ACC112 (cell line): ENCODE measurements around the gene AHRR.

Experiments
- H2AFZ ChIP-seq: fragments of 200-600 bp; sonication (generic); one replicate; pipeline ENCODE4 v1.6.0; 2017; ENCODE audit warnings: antibody characterized with exemption, low read length; ENCODE audit not compliant: unreplicated experiment
- H3K27ac ChIP-seq: fragments of 200-600 bp; sonication (generic); 2 replicates; pipeline ENCODE4 v1.5.1; 2014; ENCODE audit warnings: low read depth, mild to moderate bottlenecking, antibody characterized with exemption, low read length, moderate library complexity
- H3K27me3 ChIP-seq: fragments of 200-600 bp; sonication (generic); 2 replicates; pipeline ENCODE4 v1.6.1; 2014; ENCODE audit warnings: mild to moderate bottlenecking, antibody characterized with exemption, low read length, moderate library complexity, mixed read lengths; ENCODE audit not compliant: insufficient read depth
- H3K36me3 ChIP-seq: fragments of 200-600 bp; sonication (generic); 2 replicates; pipeline ENCODE4 v1.6.1; 2016; ENCODE audit warnings: mild to moderate bottlenecking, antibody characterized with exemption, low read length, moderate library complexity, mixed read lengths; ENCODE audit not compliant: insufficient read depth
- H3K4me1 ChIP-seq: fragments of 200-600 bp; sonication (generic); one replicate; pipeline ENCODE4 v1.6.1; 2016; ENCODE audit warnings: low read length, mixed read lengths; ENCODE audit not compliant: insufficient read depth, unreplicated experiment, control insufficient read depth
- H3K4me3 ChIP-seq: fragments of 200-600 bp; sonication (generic); 2 replicates; pipeline ENCODE4 v1.5.1; 2014; ENCODE audit warnings: mild to moderate bottlenecking, low read depth, low read length
- H3K79me2 ChIP-seq: fragments of 200-600 bp; sonication (generic); one replicate; pipeline ENCODE4 v1.6.0; 2016; ENCODE audit warnings: low read length; ENCODE audit not compliant: control insufficient read depth, unreplicated experiment, insufficient read depth

Gene AHRR

GRCh38 chr5:476102-476813, 154.7 kb downstream of the AHRR start:
- Histone ChIP-seq H3K79me2 (peaks cover 15% of the 10 kb centered on the region), H3K4me3 (no peak overlapping the region), H3K27me3 (peaks cover 11% of the 10 kb centered on the region; the same call in 1 of the 2 replicates), H2AFZ (no peak overlapping the region), H3K4me1 (peaks cover 8% of the 10 kb centered on the region), H3K36me3 (no peaks in the 10 kb centered on the region), H3K27ac (no peak overlapping the region)

- Histone ChIP-seq H3K4me1 (peaks cover 2% of the 10 kb centered on the region), H3K27ac (no peak overlapping the region)
These were observed 155.3 kb downstream of the AHRR start for GRCh38 chr5:476814-477175.

GRCh38 chr5:477247-477646, 155.7 kb downstream of the AHRR start:
- Histone ChIP-seq H2AFZ (no peak overlapping the region), H3K79me2 (peaks cover 5% of the 10 kb centered on the region), H3K4me1 (no peaks in the 10 kb centered on the region), H3K36me3 (no peaks in the 10 kb centered on the region), H3K27me3 (peaks cover 11% of the 10 kb centered on the region; the same call in 1 of the 2 replicates), H3K27ac (no peak overlapping the region), H3K4me3 (no peak overlapping the region)

More at GRCh38 chr5:476814-477175, 155.3 kb downstream of the AHRR start:
- H3K79me2 ChIP-seq: peaks cover 9% of the 10 kb centered on the region
- H2AFZ ChIP-seq: no peak overlapping the region
- H3K27me3 ChIP-seq: peaks cover 11% of the 10 kb centered on the region; the same call in 1 of the 2 replicates
- H3K36me3 ChIP-seq: no peaks in the 10 kb centered on the region
- H3K4me3 ChIP-seq: no peak overlapping the region

GRCh38 chr5:477871-478270, 156.4 kb downstream of the AHRR start:
- H2AFZ ChIP-seq: no peak overlapping the region
- no peaks in the 10 kb centered on the region for H3K79me2 ChIP-seq
- no peaks in the 10 kb centered on the region for H3K4me1 ChIP-seq
- H3K36me3 ChIP-seq: no peaks in the 10 kb centered on the region
- peaks cover 11% of the 10 kb centered on the region; the same call in 1 of the 2 replicates for H3K27me3 ChIP-seq
- H3K4me3 ChIP-seq: no peak overlapping the region
- H3K27ac ChIP-seq: no peak overlapping the region

- Histone ChIP-seq H2AFZ (no peak overlapping the region), H3K27ac (no peak overlapping the region), H3K36me3 (no peaks in the 10 kb centered on the region), H3K79me2 (no peaks in the 10 kb centered on the region), H3K4me1 (no peaks in the 10 kb centered on the region), H3K4me3 (no peak overlapping the region), H3K27me3 (peaks cover 11% of the 10 kb centered on the region; the same call in 1 of the 2 replicates)
These were observed 157.0 kb downstream of the AHRR start for GRCh38 chr5:478369-478981.

- Histone ChIP-seq H2AFZ (no peak overlapping the region), H3K4me3 (no peak overlapping the region), H3K36me3 (no peaks in the 10 kb centered on the region), H3K4me1 (no peaks in the 10 kb centered on the region), H3K79me2 (no peaks in the 10 kb centered on the region), H3K27me3 (peaks cover 11% of the 10 kb centered on the region; the same call in 1 of the 2 replicates), H3K27ac (no peak overlapping the region)
These were observed 157.5 kb downstream of the AHRR start for GRCh38 chr5:478982-479535.

- Histone ChIP-seq H3K27me3 (peaks cover 11% of the 10 kb centered on the region; the same call in 1 of the 2 replicates), H3K36me3 (no peaks in the 10 kb centered on the region), H2AFZ (no peak overlapping the region), H3K27ac (no peak overlapping the region), H3K4me3 (no peak overlapping the region), H3K79me2 (no peaks in the 10 kb centered on the region), H3K4me1 (no peaks in the 10 kb centered on the region)
These were observed 158.2 kb downstream of the AHRR start for GRCh38 chr5:479566-480319.

GRCh38 chr5:481347-481746, 159.8 kb downstream of the AHRR start:
- H3K36me3 ChIP-seq: no peaks in the 10 kb centered on the region
- no peaks in the 10 kb centered on the region for H3K27me3 ChIP-seq
- no peaks in the 10 kb centered on the region for H3K79me2 ChIP-seq
- no peak overlapping the region for H3K27ac ChIP-seq
- no peak overlapping the region for H3K4me3 ChIP-seq
- H3K4me1 ChIP-seq: no peaks in the 10 kb centered on the region
- no peak overlapping the region for H2AFZ ChIP-seq

- no peak overlapping the region for H3K4me3 ChIP-seq
- H2AFZ ChIP-seq: no peak overlapping the region
- H3K4me1 ChIP-seq: no peaks in the 10 kb centered on the region
- no peaks in the 10 kb centered on the region for H3K27me3 ChIP-seq
- no peaks in the 10 kb centered on the region for H3K79me2 ChIP-seq
- H3K27ac ChIP-seq: no peak overlapping the region
- no peaks in the 10 kb centered on the region for H3K36me3 ChIP-seq
These were observed 160.5 kb downstream of the AHRR start for GRCh38 chr5:482021-482420.

GRCh38 chr5:482506-482905, 161.0 kb downstream of the AHRR start:
- Histone ChIP-seq H2AFZ (no peak overlapping the region), H3K4me1 (no peaks in the 10 kb centered on the region), H3K36me3 (no peaks in the 10 kb centered on the region), H3K27ac (no peak overlapping the region), H3K4me3 (no peak overlapping the region), H3K79me2 (no peaks in the 10 kb centered on the region), H3K27me3 (no peaks in the 10 kb centered on the region)
